ENCODE results near the gene AIG1.

DNA sequence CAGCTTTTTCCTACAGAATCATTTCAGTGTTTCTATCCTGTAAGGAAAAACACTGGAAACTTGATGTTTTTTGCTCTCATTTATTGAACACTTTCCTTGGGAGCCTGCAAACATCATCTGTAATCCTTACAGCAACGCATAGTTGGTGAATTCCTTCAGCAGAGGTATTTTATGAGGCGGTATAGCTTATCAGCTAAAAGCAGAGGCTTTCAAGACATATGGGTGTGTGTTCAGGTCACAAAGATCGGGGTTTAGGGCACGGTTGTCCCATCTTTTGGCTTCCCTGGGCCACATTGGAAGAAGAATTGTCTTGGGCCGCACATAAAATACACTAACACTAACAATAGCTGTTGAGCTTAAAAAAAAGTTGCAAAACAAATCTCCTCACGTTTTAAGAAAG is 185.0 kb downstream of the AIG1 start:
- TF ChIP-seq RAD21 (IDR thresholded peaks at IDR 0.05; ENCODE audit: low read depth) (no peak), SP1 (IDR thresholded peaks at IDR 0.05; ENCODE audit: low read depth) (no peak), POLR2AphosphoS5 (IDR thresholded peaks at IDR 0.05; ENCODE audit: low read depth, low read length) (no peak), EZH2phosphoT487 (IDR thresholded peaks at IDR 0.05; ENCODE audit: borderline replicate concordance) (no peak), ZBTB33 (IDR thresholded peaks at IDR 0.05; ENCODE audit: extremely low read depth, insufficient replicate concordance, low read length) (no peak), EZH2 (IDR thresholded peaks at IDR 0.05) (no peak), POLR2A (IDR thresholded peaks at IDR 0.05; ENCODE audit: borderline replicate concordance, extremely low read depth, insufficient read depth, insufficient read length) (no peak)
- TF ChIP-seq, protein P1, sequence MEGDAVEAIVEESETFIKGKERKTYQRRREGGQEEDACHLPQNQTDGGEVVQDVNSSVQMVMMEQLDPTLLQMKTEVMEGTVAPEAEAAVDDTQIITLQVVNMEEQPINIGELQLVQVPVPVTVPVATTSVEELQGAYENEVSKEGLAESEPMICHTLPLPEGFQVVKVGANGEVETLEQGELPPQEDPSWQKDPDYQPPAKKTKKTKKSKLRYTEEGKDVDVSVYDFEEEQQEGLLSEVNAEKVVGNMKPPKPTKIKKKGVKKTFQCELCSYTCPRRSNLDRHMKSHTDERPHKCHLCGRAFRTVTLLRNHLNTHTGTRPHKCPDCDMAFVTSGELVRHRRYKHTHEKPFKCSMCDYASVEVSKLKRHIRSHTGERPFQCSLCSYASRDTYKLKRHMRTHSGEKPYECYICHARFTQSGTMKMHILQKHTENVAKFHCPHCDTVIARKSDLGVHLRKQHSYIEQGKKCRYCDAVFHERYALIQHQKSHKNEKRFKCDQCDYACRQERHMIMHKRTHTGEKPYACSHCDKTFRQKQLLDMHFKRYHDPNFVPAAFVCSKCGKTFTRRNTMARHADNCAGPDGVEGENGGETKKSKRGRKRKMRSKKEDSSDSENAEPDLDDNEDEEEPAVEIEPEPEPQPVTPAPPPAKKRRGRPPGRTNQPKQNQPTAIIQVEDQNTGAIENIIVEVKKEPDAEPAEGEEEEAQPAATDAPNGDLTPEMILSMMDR (IDR thresholded peaks at IDR 0.05 in 2 of 3, conservative IDR thresholded peaks at IDR 0.05 in 1 of 3; ENCODE audit: borderline replicate concordance in 1 of 3, insufficient read depth in 1 of 3, low read depth in 2 of 3, low read length in 2 of 3), result no peak
